GM23338 (cell line): Measurements from ENCODE around the gene COA1. TPM values are rescaled to one million over a fixed set of nuclear protein-coding genes. Genes with fewer than 3 reads are reported as not detected.

Source experiments
- ATAC-seq: fragments of 200-7000 bp; cut with Tn5 transposase; 3 replicates; pipeline ENCODE4 v1.9.1; 2020
- DNase-seq: peaks from one replicate; pipeline ENCODE4 v3.0.0-alpha.2; 2015; ENCODE audit warnings: low spot score
- H2AFZ ChIP-seq: fragments of 200-600 bp; sonication (generic); 2 replicates; pipeline ENCODE4 v1.8.0; 2016; ENCODE audit warnings: antibody characterized with exemption, mild to moderate bottlenecking, moderate library complexity
- H3F3A ChIP-seq: fragments of 200-600 bp; sonication (generic); replicated peaks from 2 replicates; pipeline ENCODE4 v1.8.0; 2017; ENCODE audit warnings: antibody characterized with exemption, mixed run types, low read depth
- H3K27ac ChIP-seq: fragments of 200-600 bp; sonication (generic); 2 replicates; pipeline ENCODE4 v1.6.1; 2016; ENCODE audit warnings: low read depth
- H3K27me3 ChIP-seq: fragments of 200-600 bp; sonication (generic); 2 replicates; pipeline ENCODE4 v1.8.0; 2016; ENCODE audit warnings: mild to moderate bottlenecking, mixed run types, moderate library complexity; ENCODE audit not compliant: insufficient read depth
- H3K36me3 ChIP-seq: fragments of 200-600 bp; sonication (generic); 2 replicates; pipeline ENCODE4 v1.8.0; 2016; ENCODE audit warnings: mild to moderate bottlenecking; ENCODE audit not compliant: insufficient read depth
- H3K4me1 ChIP-seq: fragments of 200-600 bp; sonication (generic); 2 replicates; pipeline ENCODE4 v1.8.0; 2016; ENCODE audit warnings: mild to moderate bottlenecking, moderate library complexity; ENCODE audit not compliant: insufficient read depth
- H3K4me2 ChIP-seq: fragments of 200-600 bp; sonication (generic); 2 replicates; pipeline ENCODE4 v1.7.1; 2017; ENCODE audit warnings: mixed run types
- H3K4me3 ChIP-seq: fragments of 200-600 bp; sonication (generic); 2 replicates; pipeline ENCODE4 v1.6.1; 2016; ENCODE audit warnings: mixed run types
- H3K79me2 ChIP-seq: fragments of 200-600 bp; sonication (generic); replicated peaks from 2 replicates; pipeline ENCODE4 v1.8.0; 2017; ENCODE audit warnings: mild to moderate bottlenecking; ENCODE audit not compliant: insufficient read depth
- H3K9me2 ChIP-seq: fragments of 200-600 bp; sonication (generic); 2 replicates; pipeline ENCODE4 v1.8.0; 2017; ENCODE audit not compliant: insufficient read depth
- H4K20me1 ChIP-seq: fragments of 200-600 bp; sonication (generic); replicated peaks from 2 replicates; pipeline ENCODE4 v1.8.0; 2017; ENCODE audit warnings: mild to moderate bottlenecking; ENCODE audit not compliant: insufficient read depth
- H3K27ac Mint-ChIP-seq: 2 replicates; pipeline ENCODE4 v1.8.0; 2020; ENCODE audit warnings: inconsistent platforms, mild to moderate bottlenecking, moderate library complexity, mixed read lengths
- H3K27me3 Mint-ChIP-seq: 3 replicates; pipeline ENCODE4 v1.8.0; 2022; ENCODE audit warnings: low read depth, mild to moderate bottlenecking, moderate library complexity, mixed read lengths, inconsistent platforms; ENCODE audit not compliant: insufficient read depth, poor library complexity
- H3K36me3 Mint-ChIP-seq: 3 replicates; pipeline ENCODE4 v1.8.0; 2021; ENCODE audit warnings: low read depth, mild to moderate bottlenecking, inconsistent platforms, moderate library complexity, mixed read lengths
- H3K4me1 Mint-ChIP-seq: 3 replicates; pipeline ENCODE4 v1.8.0; 2020; ENCODE audit warnings: mild to moderate bottlenecking, inconsistent platforms, mixed read lengths
- H3K4me3 Mint-ChIP-seq: 3 replicates; pipeline ENCODE4 v1.8.0; 2021; ENCODE audit warnings: moderate library complexity, mild to moderate bottlenecking, inconsistent platforms, mixed read lengths
- H3K9me3 Mint-ChIP-seq: 3 replicates; pipeline ENCODE4 v1.8.0; 2020; ENCODE audit warnings: moderate library complexity, mild to moderate bottlenecking, inconsistent platforms, mixed read lengths
- CREB1 ChIP-seq: fragments of 250-450 bp; sonication (Bioruptor Pico); IDR thresholded peaks from 2 replicates; pipeline ENCODE4 v1.5.0; 2020; ENCODE audit warnings: low read depth, mild to moderate bottlenecking, moderate library complexity
- EZH2 ChIP-seq: fragments of 200-600 bp; sonication (generic); IDR thresholded peaks from one replicate; pipeline ENCODE4 v1.8.0; 2017; ENCODE audit warnings: antibody characterized with exemption, mild to moderate bottlenecking, low read depth; ENCODE audit not compliant: unreplicated experiment
- EZH2phosphoT487 ChIP-seq: fragments of 200-600 bp; sonication (generic); IDR thresholded peaks from one replicate; pipeline ENCODE4 v1.8.1; 2018; ENCODE audit warnings: antibody characterized with exemption; ENCODE audit not compliant: unreplicated experiment
- JUNB ChIP-seq: IDR thresholded peaks from one replicate; pipeline ENCODE4 v1.6.1; 2016; ENCODE audit warnings: antibody characterized with exemption; ENCODE audit not compliant: unreplicated experiment
- NANOG ChIP-seq: IDR thresholded peaks from 2 replicates; pipeline ENCODE4 v1.6.1; 2016; ENCODE audit warnings: antibody characterized with exemption, borderline replicate concordance
- POLR2AphosphoS5 ChIP-seq: IDR thresholded peaks from 2 replicates; pipeline ENCODE4 v1.6.1; 2016; ENCODE audit warnings: antibody characterized with exemption, low read depth
- STAT1 ChIP-seq: IDR thresholded peaks from one replicate; pipeline ENCODE4 v1.6.1; 2016; ENCODE audit warnings: antibody characterized with exemption; ENCODE audit not compliant: unreplicated experiment
- ZNF114 ChIP-seq: fragments of 250-450 bp; sonication (Bioruptor Pico); IDR thresholded peaks from 2 replicates; pipeline ENCODE4 v1.5.0; 2020; ENCODE audit warnings: mild to moderate bottlenecking, moderate library complexity
- ZNF331 ChIP-seq: fragments of 250-450 bp; sonication (Bioruptor Pico); IDR thresholded peaks from 2 replicates; pipeline ENCODE4 v1.5.0; 2020; ENCODE audit warnings: low read depth, mild to moderate bottlenecking, moderate library complexity
- polyA plus RNA-seq: library from polyadenylated mRNA; unstranded; fragments of >200 nt; fragmentation: Nextera tagmentation; extraction: Ambion mirVana; gene quantifications from 2 replicates; pipeline ENCODE4 v1.2.1, GENCODE V29; 2016
- total RNA-seq: library from RNA; depleted of rRNA; stranded (reverse); fragments of >200 nt; shearing (Covaris generic); gene quantifications from 2 replicates; pipeline ENCODE4 v1.2.3, GENCODE V29; 2014
- TF ChIP-seq, protein P1 (sequence below): fragments of 250-450 bp; sonication (Bioruptor Pico); IDR thresholded peaks from 2 replicates; pipeline ENCODE4 v1.5.0; 2020; ENCODE audit warnings: mild to moderate bottlenecking, moderate library complexity
- TF ChIP-seq, protein P2 (sequence below): IDR thresholded peaks from one replicate; pipeline ENCODE4 v1.6.1; 2018; ENCODE audit warnings: antibody characterized with exemption; ENCODE audit not compliant: unreplicated experiment
- TF ChIP-seq, protein P3 (sequence below), 2 experiments: fragments of 200-600 bp in 1 of 2; sonication (generic) in 1 of 2; conservative IDR thresholded peaks; 2 replicates each; pipeline versions ENCODE4 v1.5.1 to v1.6.1; 2016 to 2017; ENCODE audit warnings: antibody characterized with exemption in 2 of 2, low read depth in 2 of 2, mild to moderate bottlenecking in 2 of 2, moderate library complexity in 1 of 2
- TF ChIP-seq, protein P4 (sequence below): IDR thresholded peaks from 2 replicates; pipeline ENCODE4 v1.6.1; 2016; ENCODE audit warnings: antibody characterized with exemption

COA1 gene
- total and polyA plus RNA-seq, 2 experiments from 2014 or later: 156 to 158 TPM

DNA sequence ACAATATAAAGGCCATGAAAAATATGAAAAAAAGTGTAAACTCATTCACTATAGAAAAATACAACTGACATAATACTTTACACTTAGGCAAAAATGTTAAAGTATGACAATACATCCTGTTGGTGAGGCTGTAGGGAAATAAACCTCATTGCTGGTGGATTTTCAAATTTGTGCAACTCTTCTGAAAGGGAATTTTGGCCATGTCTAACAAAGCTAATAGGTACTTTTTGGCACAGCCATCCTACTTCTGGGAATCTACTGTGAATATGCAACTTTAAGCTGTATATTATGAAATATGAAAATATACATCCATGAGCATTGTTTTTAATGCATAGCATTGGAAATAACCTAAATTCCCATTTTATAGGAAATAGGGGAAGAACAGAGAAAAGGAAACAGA lies 13.4 kb upstream of the COA1 start:
- no peak overlapping the region for H2AFZ ChIP-seq
- H3K4me1 ChIP-seq: no peaks in the 10 kb centered on the region
- Mint-ChIP-seq H3K4me1 (no peaks in the 10 kb centered on the region), H3K27ac (no peak overlapping the region), H3K4me3 (no peak overlapping the region), H3K36me3 (peaks cover 6% of the 10 kb centered on the region), H3K9me3 (peaks cover 7% of the 10 kb centered on the region), H3K27me3 (peaks cover 3% of the 10 kb centered on the region)
- ATAC-seq: no peak
- H3K79me2 ChIP-seq: no peaks in the 10 kb centered on the region
- H3K27ac ChIP-seq: no peak overlapping the region
- 0 out of 2 replicates have a peak, but pooled peaks cover 2% of the 10 kb centered on the region for H3K9me2 ChIP-seq
- H3K4me3 ChIP-seq: no peak overlapping the region
- H4K20me1 ChIP-seq: no peaks in the 10 kb centered on the region
- no peak for TF ChIP-seq EZH2
- TF ChIP-seq, protein P1, sequence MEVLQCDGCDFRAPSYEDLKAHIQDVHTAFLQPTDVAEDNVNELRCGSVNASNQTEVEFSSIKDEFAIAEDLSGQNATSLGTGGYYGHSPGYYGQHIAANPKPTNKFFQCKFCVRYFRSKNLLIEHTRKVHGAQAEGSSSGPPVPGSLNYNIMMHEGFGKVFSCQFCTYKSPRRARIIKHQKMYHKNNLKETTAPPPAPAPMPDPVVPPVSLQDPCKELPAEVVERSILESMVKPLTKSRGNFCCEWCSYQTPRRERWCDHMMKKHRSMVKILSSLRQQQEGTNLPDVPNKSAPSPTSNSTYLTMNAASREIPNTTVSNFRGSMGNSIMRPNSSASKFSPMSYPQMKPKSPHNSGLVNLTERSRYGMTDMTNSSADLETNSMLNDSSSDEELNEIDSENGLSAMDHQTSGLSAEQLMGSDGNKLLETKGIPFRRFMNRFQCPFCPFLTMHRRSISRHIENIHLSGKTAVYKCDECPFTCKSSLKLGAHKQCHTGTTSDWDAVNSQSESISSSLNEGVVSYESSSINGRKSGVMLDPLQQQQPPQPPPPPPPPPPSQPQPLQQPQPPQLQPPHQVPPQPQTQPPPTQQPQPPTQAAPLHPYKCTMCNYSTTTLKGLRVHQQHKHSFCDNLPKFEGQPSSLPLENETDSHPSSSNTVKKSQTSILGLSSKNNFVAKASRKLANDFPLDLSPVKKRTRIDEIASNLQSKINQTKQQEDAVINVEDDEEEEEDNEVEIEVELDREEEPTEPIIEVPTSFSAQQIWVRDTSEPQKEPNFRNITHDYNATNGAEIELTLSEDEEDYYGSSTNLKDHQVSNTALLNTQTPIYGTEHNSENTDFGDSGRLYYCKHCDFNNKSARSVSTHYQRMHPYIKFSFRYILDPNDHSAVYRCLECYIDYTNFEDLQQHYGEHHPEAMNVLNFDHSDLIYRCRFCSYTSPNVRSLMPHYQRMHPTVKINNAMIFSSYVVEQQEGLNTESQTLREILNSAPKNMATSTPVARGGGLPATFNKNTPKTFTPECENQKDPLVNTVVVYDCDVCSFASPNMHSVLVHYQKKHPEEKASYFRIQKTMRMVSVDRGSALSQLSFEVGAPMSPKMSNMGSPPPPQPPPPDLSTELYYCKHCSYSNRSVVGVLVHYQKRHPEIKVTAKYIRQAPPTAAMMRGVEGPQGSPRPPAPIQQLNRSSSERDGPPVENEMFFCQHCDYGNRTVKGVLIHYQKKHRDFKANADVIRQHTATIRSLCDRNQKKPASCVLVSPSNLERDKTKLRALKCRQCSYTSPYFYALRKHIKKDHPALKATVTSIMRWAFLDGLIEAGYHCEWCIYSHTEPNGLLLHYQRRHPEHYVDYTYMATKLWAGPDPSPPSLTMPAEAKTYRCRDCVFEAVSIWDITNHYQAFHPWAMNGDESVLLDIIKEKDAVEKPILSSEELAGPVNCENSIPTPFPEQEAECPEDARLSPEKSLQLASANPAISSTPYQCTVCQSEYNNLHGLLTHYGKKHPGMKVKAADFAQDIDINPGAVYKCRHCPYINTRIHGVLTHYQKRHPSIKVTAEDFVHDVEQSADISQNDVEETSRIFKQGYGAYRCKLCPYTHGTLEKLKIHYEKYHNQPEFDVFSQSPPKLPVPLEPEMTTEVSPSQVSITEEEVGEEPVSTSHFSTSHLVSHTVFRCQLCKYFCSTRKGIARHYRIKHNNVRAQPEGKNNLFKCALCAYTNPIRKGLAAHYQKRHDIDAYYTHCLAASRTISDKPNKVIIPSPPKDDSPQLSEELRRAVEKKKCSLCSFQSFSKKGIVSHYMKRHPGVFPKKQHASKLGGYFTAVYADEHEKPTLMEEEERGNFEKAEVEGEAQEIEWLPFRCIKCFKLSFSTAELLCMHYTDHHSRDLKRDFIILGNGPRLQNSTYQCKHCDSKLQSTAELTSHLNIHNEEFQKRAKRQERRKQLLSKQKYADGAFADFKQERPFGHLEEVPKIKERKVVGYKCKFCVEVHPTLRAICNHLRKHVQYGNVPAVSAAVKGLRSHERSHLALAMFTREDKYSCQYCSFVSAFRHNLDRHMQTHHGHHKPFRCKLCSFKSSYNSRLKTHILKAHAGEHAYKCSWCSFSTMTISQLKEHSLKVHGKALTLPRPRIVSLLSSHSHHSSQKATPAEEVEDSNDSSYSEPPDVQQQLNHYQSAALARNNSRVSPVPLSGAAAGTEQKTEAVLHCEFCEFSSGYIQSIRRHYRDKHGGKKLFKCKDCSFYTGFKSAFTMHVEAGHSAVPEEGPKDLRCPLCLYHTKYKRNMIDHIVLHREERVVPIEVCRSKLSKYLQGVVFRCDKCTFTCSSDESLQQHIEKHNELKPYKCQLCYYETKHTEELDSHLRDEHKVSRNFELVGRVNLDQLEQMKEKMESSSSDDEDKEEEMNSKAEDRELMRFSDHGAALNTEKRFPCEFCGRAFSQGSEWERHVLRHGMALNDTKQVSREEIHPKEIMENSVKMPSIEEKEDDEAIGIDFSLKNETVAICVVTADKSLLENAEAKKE (CRISPR knock-in tag): no peak
- TF ChIP-seq POLR2AphosphoS5: no peak
- TF ChIP-seq NANOG: no peak
- TF ChIP-seq, protein P2, sequence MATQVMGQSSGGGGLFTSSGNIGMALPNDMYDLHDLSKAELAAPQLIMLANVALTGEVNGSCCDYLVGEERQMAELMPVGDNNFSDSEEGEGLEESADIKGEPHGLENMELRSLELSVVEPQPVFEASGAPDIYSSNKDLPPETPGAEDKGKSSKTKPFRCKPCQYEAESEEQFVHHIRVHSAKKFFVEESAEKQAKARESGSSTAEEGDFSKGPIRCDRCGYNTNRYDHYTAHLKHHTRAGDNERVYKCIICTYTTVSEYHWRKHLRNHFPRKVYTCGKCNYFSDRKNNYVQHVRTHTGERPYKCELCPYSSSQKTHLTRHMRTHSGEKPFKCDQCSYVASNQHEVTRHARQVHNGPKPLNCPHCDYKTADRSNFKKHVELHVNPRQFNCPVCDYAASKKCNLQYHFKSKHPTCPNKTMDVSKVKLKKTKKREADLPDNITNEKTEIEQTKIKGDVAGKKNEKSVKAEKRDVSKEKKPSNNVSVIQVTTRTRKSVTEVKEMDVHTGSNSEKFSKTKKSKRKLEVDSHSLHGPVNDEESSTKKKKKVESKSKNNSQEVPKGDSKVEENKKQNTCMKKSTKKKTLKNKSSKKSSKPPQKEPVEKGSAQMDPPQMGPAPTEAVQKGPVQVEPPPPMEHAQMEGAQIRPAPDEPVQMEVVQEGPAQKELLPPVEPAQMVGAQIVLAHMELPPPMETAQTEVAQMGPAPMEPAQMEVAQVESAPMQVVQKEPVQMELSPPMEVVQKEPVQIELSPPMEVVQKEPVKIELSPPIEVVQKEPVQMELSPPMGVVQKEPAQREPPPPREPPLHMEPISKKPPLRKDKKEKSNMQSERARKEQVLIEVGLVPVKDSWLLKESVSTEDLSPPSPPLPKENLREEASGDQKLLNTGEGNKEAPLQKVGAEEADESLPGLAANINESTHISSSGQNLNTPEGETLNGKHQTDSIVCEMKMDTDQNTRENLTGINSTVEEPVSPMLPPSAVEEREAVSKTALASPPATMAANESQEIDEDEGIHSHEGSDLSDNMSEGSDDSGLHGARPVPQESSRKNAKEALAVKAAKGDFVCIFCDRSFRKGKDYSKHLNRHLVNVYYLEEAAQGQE: no peak
- TF ChIP-seq, protein P3, sequence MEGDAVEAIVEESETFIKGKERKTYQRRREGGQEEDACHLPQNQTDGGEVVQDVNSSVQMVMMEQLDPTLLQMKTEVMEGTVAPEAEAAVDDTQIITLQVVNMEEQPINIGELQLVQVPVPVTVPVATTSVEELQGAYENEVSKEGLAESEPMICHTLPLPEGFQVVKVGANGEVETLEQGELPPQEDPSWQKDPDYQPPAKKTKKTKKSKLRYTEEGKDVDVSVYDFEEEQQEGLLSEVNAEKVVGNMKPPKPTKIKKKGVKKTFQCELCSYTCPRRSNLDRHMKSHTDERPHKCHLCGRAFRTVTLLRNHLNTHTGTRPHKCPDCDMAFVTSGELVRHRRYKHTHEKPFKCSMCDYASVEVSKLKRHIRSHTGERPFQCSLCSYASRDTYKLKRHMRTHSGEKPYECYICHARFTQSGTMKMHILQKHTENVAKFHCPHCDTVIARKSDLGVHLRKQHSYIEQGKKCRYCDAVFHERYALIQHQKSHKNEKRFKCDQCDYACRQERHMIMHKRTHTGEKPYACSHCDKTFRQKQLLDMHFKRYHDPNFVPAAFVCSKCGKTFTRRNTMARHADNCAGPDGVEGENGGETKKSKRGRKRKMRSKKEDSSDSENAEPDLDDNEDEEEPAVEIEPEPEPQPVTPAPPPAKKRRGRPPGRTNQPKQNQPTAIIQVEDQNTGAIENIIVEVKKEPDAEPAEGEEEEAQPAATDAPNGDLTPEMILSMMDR (conservative IDR thresholded peaks at IDR 0.05; ENCODE audit: low read depth in 2 of 2): no peak
- no peak for TF ChIP-seq EZH2phosphoT487
- TF ChIP-seq, protein P4, sequence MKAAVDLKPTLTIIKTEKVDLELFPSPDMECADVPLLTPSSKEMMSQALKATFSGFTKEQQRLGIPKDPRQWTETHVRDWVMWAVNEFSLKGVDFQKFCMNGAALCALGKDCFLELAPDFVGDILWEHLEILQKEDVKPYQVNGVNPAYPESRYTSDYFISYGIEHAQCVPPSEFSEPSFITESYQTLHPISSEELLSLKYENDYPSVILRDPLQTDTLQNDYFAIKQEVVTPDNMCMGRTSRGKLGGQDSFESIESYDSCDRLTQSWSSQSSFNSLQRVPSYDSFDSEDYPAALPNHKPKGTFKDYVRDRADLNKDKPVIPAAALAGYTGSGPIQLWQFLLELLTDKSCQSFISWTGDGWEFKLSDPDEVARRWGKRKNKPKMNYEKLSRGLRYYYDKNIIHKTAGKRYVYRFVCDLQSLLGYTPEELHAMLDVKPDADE: no peak
- no peak for TF ChIP-seq CREB1
- no peak for TF ChIP-seq ZNF331
- no peak for TF ChIP-seq ZNF114
- TF ChIP-seq JUNB: no peak
- no peak for TF ChIP-seq STAT1
- no peak for DNase-seq
- no peaks in the 10 kb centered on the region for H3K27me3 ChIP-seq
- H3K36me3 ChIP-seq: no peaks in the 10 kb centered on the region
- no peak overlapping the region for H3K4me2 ChIP-seq
- H3F3A ChIP-seq: no peaks in the 10 kb centered on the region
